ENCODE measurements around the gene AMN. TPM values are rescaled to one million over a fixed set of nuclear protein-coding genes. Genes with fewer than 3 reads are reported as not detected.
A peak's percentile ranks its signal among the peaks of the same experiment; 100 is the strongest.
"Not testable (repeated sequence)": the region's sequence is repeated elsewhere in the genome, so short reads cannot be mapped to it uniquely, and the experiment has no call there.

AMN gene
- total RNA-seq (under 1 TPM in 2 of 4 donors, not detected in 2; 0.37 to 0.58 TPM), polyA plus RNA-seq (0.48 TPM)
- long read RNA-seq, donor 1, partial matches to known transcripts: 1 of 1 reads
- long read RNA-seq, donor 1, other reads (novel, unspliced or antisense): 0 of 1 reads
- long read RNA-seq, donor 2: 0 reads
- long read RNA-seq, donor 3: 0 reads
- long read RNA-seq, donor 4: 0 reads

DNA sequence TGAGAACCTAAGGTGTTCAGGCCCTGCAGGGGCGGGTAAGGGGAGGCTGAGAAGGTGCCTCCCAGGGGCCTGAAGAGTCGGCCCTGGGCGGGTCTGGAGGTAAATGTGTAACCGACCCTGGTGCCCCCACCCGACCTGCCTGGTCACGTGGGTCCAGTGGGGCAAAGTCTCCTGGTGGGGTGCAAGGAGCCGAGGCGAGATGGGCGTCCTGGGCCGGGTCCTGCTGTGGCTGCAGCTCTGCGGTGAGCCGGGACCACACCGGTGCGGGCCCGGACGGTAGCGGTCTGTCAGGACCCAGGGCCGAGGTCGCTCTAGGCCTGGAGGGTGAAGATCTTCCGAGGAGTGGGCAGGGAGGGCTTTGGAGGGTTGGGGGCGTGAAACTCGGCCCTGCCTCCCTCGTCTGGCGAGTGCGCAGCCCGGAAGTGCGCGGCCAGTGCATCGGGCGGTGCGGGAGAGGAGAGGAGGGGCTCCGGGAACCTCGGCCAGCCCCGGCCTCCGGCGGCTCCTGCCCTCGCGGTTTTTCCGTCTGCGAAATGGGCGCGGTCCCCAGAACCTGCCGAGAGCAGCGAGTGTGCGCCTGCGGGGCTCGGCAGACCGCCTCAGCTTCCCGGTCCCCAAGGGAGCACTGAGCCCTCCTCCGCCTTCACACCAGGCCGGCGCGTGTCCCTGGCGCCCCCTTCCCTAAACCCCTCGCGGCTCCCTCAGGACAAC, at the start of gene AMN:
AMN (plus strand) TSS at position 174 of the 711 bp plus-strand sequence; CDS start at position 200, 26 bp downstream.
- ATAC-seq: peak; percentile 21 to 31
- 7% methylated on average over 56 of the region's 56 CpGs for WGBS
- no peak within 1 kb of the TSS for H3K27ac ChIP-seq (ENCODE audit: low read length)
- peak in 2 of 3 donors; percentile 18 to 54 for DNase-seq
- intact Hi-C loops (cut with DNase I): loop anchor here in 1 of 4 donors (10.0 kb wide), 1 partner anchor 148 kb away; the partner anchor contains the start of gene TRAF3
- no peaks in the 10 kb centered on the region for H3K27me3 ChIP-seq (ENCODE audit: control insufficient read depth, insufficient read depth)
- no peak within 1 kb of the TSS for H3K4me3 ChIP-seq (ENCODE audit: low read length)
- no peaks in the 10 kb centered on the region for H3K9me3 ChIP-seq (ENCODE audit: control insufficient read depth, low read length)
- no peaks in the 10 kb centered on the region for H3K4me1 ChIP-seq (ENCODE audit: control insufficient read depth, insufficient read depth, low read length)

DNA sequence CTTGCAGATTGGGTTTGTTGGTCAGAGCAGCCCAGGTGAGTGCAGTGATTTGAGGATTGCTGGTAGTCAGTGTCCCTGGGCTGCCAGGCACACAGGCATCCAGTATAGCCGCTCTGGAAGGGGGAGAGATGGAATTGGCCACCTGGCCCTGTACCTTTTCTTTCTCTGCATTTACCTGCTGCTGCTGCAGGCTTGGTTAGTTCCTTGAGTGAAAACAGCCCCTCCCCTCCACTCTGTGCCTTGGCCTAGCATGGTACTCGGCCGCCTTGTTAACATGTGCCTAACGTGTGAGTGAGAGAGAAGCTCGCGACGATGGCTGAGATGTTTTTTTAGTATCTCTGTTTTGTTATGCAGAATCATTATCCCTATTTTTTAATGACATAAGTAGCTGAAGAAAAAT, 49.3 kb upstream of the AMN start:
- Histone ChIP-seq H3K4me1 (ENCODE audit: control insufficient read depth, insufficient read depth, low read length) (no peaks in the 10 kb centered on the region), H3K27me3 (ENCODE audit: control insufficient read depth, insufficient read depth) (no peaks in the 10 kb centered on the region), H3K4me3 (ENCODE audit: low read length) (no peak overlapping the region), H3K9me3 (ENCODE audit: control insufficient read depth, low read length) (no peaks in the 10 kb centered on the region), H3K27ac (ENCODE audit: low read length) (no peak overlapping the region)
- intact Hi-C loops (cut with DNase I): no loop called here
- WGBS: 91% methylated on average over 7 of the region's 7 CpGs
- ATAC-seq (no peak), DNase-seq (no peak)

- Histone ChIP-seq H3K9me3 (ENCODE audit: control insufficient read depth, low read length) (no peaks in the 10 kb centered on the region), H3K4me1 (ENCODE audit: control insufficient read depth, insufficient read depth, low read length) (no peaks in the 10 kb centered on the region), H3K27me3 (ENCODE audit: control insufficient read depth, insufficient read depth) (no peaks in the 10 kb centered on the region), H3K27ac (ENCODE audit: low read length) (no peak overlapping the region), H3K4me3 (ENCODE audit: low read length) (no peak overlapping the region)
- DNase-seq: no peak
- no peak for ATAC-seq
- intact Hi-C loops (cut with DNase I): no loop called here
- 83% methylated on average over 7 of the region's 7 CpGs for WGBS
These were observed 48.9 kb upstream of the AMN start for GRCh38 chr14:102873546-102874061.

DNA sequence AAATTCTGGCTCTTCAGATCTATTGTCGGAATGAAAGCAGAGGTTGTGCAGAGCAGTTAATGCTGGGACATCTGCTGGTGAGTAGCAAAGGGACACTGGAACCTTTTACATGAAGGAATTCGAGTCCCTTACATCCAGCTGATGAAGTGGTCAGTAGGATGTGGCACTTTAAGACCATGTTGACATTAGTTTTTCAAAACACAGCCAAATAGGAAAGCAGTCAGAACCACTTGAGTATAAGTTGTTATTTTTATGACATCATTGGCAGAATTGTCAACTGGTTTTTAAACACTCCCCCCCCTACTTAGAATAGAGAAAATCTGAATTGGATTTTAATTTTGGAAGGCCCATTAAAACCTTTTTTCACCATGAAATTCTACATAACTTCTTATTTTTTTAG, 46.8 kb upstream of the AMN start:
- Histone ChIP-seq H3K4me3 (ENCODE audit: low read length) (no peak overlapping the region), H3K27me3 (ENCODE audit: control insufficient read depth, insufficient read depth) (no peaks in the 10 kb centered on the region), H3K27ac (ENCODE audit: low read length) (no peak overlapping the region), H3K9me3 (ENCODE audit: control insufficient read depth, low read length) (no peaks in the 10 kb centered on the region), H3K4me1 (ENCODE audit: control insufficient read depth, insufficient read depth, low read length) (no peaks in the 10 kb centered on the region)
- DNase-seq: no peak
- 78% methylated on average over 2 of the region's 2 CpGs for WGBS
- intact Hi-C loops (cut with DNase I): no loop called here
- ATAC-seq: no peak

- DNase-seq; H3K27me3 ChIP-seq (ENCODE audit: control insufficient read depth, insufficient read depth); H3K4me3 ChIP-seq (ENCODE audit: low read length); intact Hi-C loops (cut with DNase I); H3K9me3 ChIP-seq (ENCODE audit: control insufficient read depth, low read length); H3K4me1 ChIP-seq (ENCODE audit: control insufficient read depth, insufficient read depth, low read length); H3K27ac ChIP-seq (ENCODE audit: low read length); ATAC-seq: not testable (repeated sequence)
- WGBS: 98% methylated on average over 10 of the region's 10 CpGs
These were observed 45.0 kb upstream of the AMN start for GRCh38 chr14:102877511-102877910.

GRCh38 chr14:102878174-102878969, 44.1 kb upstream of the AMN start:
- 84% methylated on average over 6 of the region's 6 CpGs for WGBS
- intact Hi-C loops (cut with DNase I): no loop called here
- H3K4me1 ChIP-seq (ENCODE audit: control insufficient read depth, insufficient read depth, low read length): no peaks in the 10 kb centered on the region
- H3K4me3 ChIP-seq (ENCODE audit: low read length): no peak overlapping the region
- DNase-seq: no peak
- no peaks in the 10 kb centered on the region for H3K27me3 ChIP-seq (ENCODE audit: control insufficient read depth, insufficient read depth)
- ATAC-seq: peak in 1 of 2 donors; percentile 20
- no peak overlapping the region for H3K27ac ChIP-seq (ENCODE audit: low read length)
- H3K9me3 ChIP-seq (ENCODE audit: control insufficient read depth, low read length): no peaks in the 10 kb centered on the region

GRCh38 chr14:102878970-102879460, 43.4 kb upstream of the AMN start:
- no peak overlapping the region for H3K27ac ChIP-seq (ENCODE audit: low read length)
- intact Hi-C loops (cut with DNase I): no loop called here
- ATAC-seq (peak in 1 of 2 donors; percentile 13), DNase-seq (no peak)
- H3K9me3 ChIP-seq (ENCODE audit: control insufficient read depth, low read length): no peaks in the 10 kb centered on the region
- H3K27me3 ChIP-seq (ENCODE audit: control insufficient read depth, insufficient read depth): no peaks in the 10 kb centered on the region
- 93% methylated on average over 6 of the region's 6 CpGs for WGBS
- H3K4me1 ChIP-seq (ENCODE audit: control insufficient read depth, insufficient read depth, low read length): no peaks in the 10 kb centered on the region
- no peak overlapping the region for H3K4me3 ChIP-seq (ENCODE audit: low read length)

DNA sequence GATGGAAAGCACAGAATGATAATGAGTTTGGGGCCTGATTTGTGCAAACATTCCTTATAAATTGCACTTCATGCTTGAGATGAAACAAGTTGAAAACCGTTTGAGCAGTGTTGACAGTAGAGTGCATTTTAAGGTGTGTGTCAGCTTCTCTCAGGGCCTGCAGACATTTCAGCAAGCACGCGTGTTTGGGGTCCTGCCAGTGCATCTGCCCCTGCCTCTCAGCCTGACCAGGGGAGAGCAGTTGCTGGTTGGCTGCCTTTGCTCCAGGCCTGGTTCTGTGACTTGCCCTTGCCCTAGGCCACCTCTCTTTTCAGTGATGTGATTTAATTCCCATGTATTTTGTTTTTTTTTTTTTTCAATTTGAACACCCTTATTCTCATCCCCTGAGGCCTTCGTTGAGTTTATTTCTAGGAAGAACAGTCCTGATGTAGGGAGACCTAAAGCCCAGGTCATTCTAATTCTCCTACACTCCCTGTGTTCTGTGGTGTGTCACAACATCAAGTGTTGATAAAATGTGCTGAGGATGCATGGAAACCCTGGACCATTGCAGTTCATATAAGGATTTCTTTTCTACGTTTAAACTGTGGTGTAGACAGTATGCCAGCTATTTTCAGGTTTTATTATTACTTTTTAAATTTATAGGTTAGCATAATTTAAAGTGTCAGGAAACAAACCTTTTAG, 40.1 kb upstream of the AMN start:
- DNase-seq (no peak), ATAC-seq (no peak)
- Histone ChIP-seq H3K27me3 (ENCODE audit: control insufficient read depth, insufficient read depth) (no peaks in the 10 kb centered on the region), H3K27ac (ENCODE audit: low read length) (no peak overlapping the region), H3K4me3 (ENCODE audit: low read length) (no peak overlapping the region), H3K9me3 (ENCODE audit: control insufficient read depth, low read length) (no peaks in the 10 kb centered on the region), H3K4me1 (ENCODE audit: control insufficient read depth, insufficient read depth, low read length) (no peaks in the 10 kb centered on the region)
- 89% methylated on average over 5 of the region's 5 CpGs for WGBS
- intact Hi-C loops (cut with DNase I): no loop called here

- H3K27me3 ChIP-seq (ENCODE audit: control insufficient read depth, insufficient read depth): no peaks in the 10 kb centered on the region
- ATAC-seq (no peak), DNase-seq (no peak)
- H3K4me3 ChIP-seq (ENCODE audit: low read length): no peak overlapping the region
- no peaks in the 10 kb centered on the region for H3K9me3 ChIP-seq (ENCODE audit: control insufficient read depth, low read length)
- intact Hi-C loops (cut with DNase I): no loop called here
- H3K4me1 ChIP-seq (ENCODE audit: control insufficient read depth, insufficient read depth, low read length): no peaks in the 10 kb centered on the region
- no peak overlapping the region for H3K27ac ChIP-seq (ENCODE audit: low read length)
- WGBS: 93% methylated on average over 5 of the region's 5 CpGs
These were observed 39.3 kb upstream of the AMN start for GRCh38 chr14:102883089-102883541.

- H3K4me3 ChIP-seq (ENCODE audit: low read length): no peak overlapping the region
These were observed 38.9 kb upstream of the AMN start for GRCh38 chr14:102883554-102883953.

More at GRCh38 chr14:102883554-102883953, 38.9 kb upstream of the AMN start:
- Histone ChIP-seq H3K27me3 (ENCODE audit: control insufficient read depth, insufficient read depth) (no peaks in the 10 kb centered on the region), H3K4me1 (ENCODE audit: control insufficient read depth, insufficient read depth, low read length) (no peaks in the 10 kb centered on the region), H3K27ac (ENCODE audit: low read length) (no peak overlapping the region), H3K9me3 (ENCODE audit: control insufficient read depth, low read length) (no peaks in the 10 kb centered on the region)
- no peak for ATAC-seq
- intact Hi-C loops (cut with DNase I): no loop called here
- 97% methylated on average over 14 of the region's 14 CpGs for WGBS
- no peak for DNase-seq

Data from right cardiac atrium (tissue), 5 donors.